ENCODE data around the gene APOO. TPM values are rescaled to one million over a fixed set of nuclear protein-coding genes. Genes with fewer than 3 reads are reported as not detected.

Gene APOO
- total RNA-seq, 1 donor, result 2.0 TPM

DNA sequence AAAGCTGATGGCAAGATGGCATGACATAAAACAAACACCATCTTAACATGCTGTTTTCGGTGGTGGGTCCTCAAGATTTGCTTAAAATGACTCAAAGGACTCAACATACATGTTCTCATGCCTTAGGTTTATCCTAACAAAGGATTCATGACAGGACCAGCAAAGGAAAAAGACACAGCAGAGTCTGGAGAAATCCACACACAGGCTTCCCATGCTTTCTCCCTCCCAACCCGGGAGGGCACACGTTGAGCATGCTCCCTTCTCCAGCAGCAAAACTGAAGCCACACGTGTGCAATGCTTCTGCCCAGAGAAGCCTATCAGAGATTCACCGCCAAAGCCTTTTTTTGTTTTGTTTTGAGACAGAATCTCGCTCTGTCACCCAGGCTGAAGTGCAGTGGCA, 84.9 kb downstream of the APOO start:
- Histone ChIP-seq H3K4me1 (ENCODE audit: insufficient read depth, low read length) (no peaks in the 10 kb centered on the region), H3K27me3 (ENCODE audit: insufficient read depth, low read length) (no peaks in the 10 kb centered on the region), H3K9me3 (ENCODE audit: low read depth, low read length) (no peaks in the 10 kb centered on the region), H3K4me3 (ENCODE audit: low read length) (no peak overlapping the region)

DNA sequence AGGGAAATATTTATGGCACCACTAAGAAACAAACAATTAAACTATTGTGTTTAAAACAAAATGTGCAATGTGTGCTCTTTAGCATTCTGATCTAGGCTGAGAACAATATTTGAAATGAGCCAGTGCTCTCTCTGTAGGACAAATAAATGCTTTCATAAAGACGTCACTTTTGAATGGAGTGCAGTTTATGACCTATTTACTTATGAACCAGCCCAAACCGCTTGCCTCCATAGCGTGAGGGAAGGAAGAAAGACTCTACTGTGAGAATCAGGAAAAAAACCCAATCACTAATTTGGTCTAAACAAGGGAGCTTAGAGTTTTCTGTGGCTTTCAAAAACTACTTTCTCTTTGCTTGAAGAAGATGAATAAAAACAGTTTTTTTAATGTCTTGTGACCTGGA, 85.3 kb downstream of the APOO start:
- Histone ChIP-seq H3K4me3 (ENCODE audit: low read length) (no peak overlapping the region), H3K9me3 (ENCODE audit: low read depth, low read length) (no peaks in the 10 kb centered on the region), H3K4me1 (ENCODE audit: insufficient read depth, low read length) (peaks cover 3% of the 10 kb centered on the region), H3K27me3 (ENCODE audit: insufficient read depth, low read length) (no peaks in the 10 kb centered on the region)

DNA sequence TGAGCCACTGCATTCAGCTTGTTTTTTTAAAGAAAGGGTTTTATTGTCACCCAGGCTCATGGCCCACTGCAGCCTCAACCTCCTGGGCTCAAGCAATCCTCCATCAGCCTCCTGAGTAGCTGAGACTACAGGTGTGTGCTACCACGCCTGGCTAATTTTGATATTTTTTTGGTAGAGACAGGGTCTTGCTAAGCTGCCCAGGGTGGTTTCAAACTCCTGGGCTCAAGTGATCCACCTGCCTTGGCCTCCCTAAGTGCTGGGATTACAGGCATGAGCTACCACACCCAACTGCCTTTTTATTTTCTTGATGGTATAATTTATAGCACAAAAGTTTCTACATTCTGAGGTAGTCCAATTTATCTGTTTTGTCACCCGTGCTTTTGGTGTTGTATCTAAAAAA, 85.9 kb downstream of the APOO start:
- Histone ChIP-seq H3K27me3 (ENCODE audit: insufficient read depth, low read length) (no peaks in the 10 kb centered on the region), H3K4me3 (ENCODE audit: low read length) (no peak overlapping the region), H3K4me1 (ENCODE audit: insufficient read depth, low read length) (peaks cover 8% of the 10 kb centered on the region), H3K9me3 (ENCODE audit: low read depth, low read length) (no peaks in the 10 kb centered on the region)

DNA sequence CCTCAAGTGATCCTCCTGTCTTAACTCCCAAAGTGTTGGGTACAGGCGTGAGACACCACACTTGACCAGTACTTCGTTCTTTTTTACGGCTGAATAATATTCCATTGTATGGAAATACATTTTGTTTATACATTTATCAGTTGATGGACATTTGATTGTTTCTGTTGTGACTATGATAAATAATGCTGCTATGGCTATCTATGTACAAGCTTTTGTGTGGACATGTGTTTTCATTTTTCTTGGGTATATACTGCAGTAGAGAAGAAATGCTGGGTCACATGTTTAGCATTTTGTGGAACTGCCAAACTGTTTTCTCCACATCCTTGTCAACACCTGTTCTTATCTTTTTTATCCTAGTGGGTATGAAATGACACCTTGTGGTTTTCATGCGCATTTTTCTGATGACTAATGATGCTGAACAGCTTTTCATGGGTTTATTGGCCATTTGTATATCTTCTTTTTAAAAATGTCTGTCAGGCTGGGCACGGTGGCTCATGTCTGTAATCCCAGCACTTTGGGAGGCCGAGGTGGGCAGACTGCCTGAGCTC, 87.4 kb downstream of the APOO start:
- Histone ChIP-seq H3K4me3 (ENCODE audit: low read length) (no peak overlapping the region), H3K4me1 (ENCODE audit: insufficient read depth, low read length) (peaks cover 8% of the 10 kb centered on the region), H3K9me3 (ENCODE audit: low read depth, low read length) (no peaks in the 10 kb centered on the region), H3K27me3 (ENCODE audit: insufficient read depth, low read length) (no peaks in the 10 kb centered on the region)

DNA sequence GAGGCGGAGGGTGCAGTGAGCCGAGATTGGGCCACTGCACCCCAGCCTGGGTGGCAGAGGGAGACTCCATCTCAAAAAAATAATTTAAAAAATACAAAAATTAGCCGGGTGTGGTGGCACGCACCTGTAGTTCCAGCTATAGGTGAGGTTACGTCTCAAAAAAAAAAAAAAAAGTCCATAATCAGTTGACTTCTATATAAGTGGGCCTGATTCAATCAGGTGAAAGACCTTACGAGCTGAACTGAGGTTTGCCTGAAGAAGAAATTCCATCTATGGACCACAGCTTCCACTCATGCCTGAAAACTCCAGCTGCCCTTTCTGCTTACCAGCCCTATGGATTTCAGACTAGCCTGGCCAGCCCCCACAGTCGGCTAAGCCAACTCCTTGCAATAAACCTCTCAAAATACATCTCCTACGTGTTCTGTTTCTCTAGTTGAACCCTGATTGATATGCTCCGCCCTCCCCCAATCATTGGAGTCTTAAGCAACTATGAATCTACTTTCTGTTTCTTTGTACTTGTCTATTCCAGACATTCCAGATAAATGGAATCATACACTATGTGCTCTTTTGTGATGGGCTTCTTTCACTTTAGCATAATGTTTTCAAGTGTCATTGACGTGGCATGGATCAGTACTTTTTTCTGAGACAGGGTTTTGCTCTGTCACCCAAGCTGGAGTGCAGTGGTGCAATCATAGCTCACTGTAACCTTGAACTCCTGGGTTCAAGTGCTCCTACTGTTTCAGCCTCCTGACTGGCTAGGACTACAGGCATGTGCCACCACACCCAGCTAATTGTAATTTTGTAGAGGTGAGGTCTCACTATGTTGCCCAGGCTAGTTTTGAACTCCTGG, 88.1 kb downstream of the APOO start:
- no peaks in the 10 kb centered on the region for H3K27me3 ChIP-seq (ENCODE audit: insufficient read depth, low read length)
- H3K4me1 ChIP-seq (ENCODE audit: insufficient read depth, low read length), result peaks cover 8% of the 10 kb centered on the region
- H3K9me3 ChIP-seq (ENCODE audit: low read depth, low read length), result no peaks in the 10 kb centered on the region
- H3K4me3 ChIP-seq (ENCODE audit: low read length), result no peak overlapping the region

- Histone ChIP-seq H3K27me3 (ENCODE audit: insufficient read depth, low read length) (no peaks in the 10 kb centered on the region), H3K4me3 (ENCODE audit: low read length) (no peak overlapping the region), H3K9me3 (ENCODE audit: low read depth, low read length) (no peaks in the 10 kb centered on the region), H3K4me1 (ENCODE audit: insufficient read depth, low read length) (peaks cover 8% of the 10 kb centered on the region)
Measured at GRCh38 chrX:23817979-23818336, 89.8 kb downstream of the APOO start.

GRCh38 chrX:23816179-23816578, 91.6 kb downstream of the APOO start:
- H3K9me3 ChIP-seq (ENCODE audit: low read depth, low read length), result no peaks in the 10 kb centered on the region
- no peaks in the 10 kb centered on the region for H3K27me3 ChIP-seq (ENCODE audit: insufficient read depth, low read length)
- H3K4me1 ChIP-seq (ENCODE audit: insufficient read depth, low read length), result peaks cover 18% of the 10 kb centered on the region
- no peak overlapping the region for H3K4me3 ChIP-seq (ENCODE audit: low read length)

DNA sequence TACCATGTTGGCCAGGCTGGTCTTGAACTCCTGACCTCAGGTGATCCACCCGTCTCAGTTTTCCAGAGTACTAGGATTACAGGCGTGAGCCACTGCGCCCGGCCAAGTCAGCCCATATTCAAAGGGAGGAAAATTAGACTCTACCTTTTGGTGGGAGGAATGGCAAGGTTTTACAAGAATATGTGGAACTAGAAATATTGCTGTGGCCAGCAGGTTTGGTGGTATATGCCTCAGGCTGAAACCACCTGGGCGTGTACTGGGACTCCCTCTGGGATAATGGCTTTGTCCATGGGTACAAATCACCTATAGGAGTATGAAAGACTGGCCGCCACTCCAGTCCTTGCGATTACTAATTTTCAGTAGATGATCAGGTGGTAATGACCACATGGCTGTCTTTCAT, 92.4 kb downstream of the APOO start:
- Histone ChIP-seq H3K4me3 (ENCODE audit: low read length) (no peak overlapping the region), H3K4me1 (ENCODE audit: insufficient read depth, low read length) (peaks cover 18% of the 10 kb centered on the region), H3K9me3 (ENCODE audit: low read depth, low read length) (no peaks in the 10 kb centered on the region), H3K27me3 (ENCODE audit: insufficient read depth, low read length) (no peaks in the 10 kb centered on the region)

DNA sequence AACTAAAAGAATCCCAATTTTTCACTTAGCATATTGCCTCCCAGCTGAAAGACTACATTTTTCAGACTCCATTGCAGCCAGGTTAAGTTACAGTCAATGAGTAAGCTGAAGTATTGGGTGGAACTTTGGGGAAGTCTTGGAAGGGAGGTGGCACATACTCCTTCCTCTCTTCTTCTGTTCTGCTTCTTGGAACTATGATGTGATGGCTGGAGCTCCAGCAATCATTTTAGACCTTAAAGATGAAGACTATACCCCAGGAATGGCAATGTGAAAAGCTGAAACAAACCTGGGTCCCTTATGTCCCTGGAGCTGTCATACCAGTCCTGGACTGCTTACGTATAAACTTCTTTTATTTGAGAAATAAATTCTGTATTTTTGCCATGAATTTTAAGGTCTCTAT, 93.9 kb downstream of the APOO start:
- Histone ChIP-seq H3K27me3 (ENCODE audit: insufficient read depth, low read length) (no peaks in the 10 kb centered on the region), H3K4me1 (ENCODE audit: insufficient read depth, low read length) (peaks cover 21% of the 10 kb centered on the region), H3K4me3 (ENCODE audit: low read length) (no peak overlapping the region), H3K9me3 (ENCODE audit: low read depth, low read length) (no peaks in the 10 kb centered on the region)

- Histone ChIP-seq H3K4me1 (ENCODE audit: insufficient read depth, low read length) (peaks cover 13% of the 10 kb centered on the region), H3K4me3 (ENCODE audit: low read length) (no peak overlapping the region), H3K9me3 (ENCODE audit: low read depth, low read length) (no peaks in the 10 kb centered on the region), H3K27me3 (ENCODE audit: insufficient read depth, low read length) (no peaks in the 10 kb centered on the region)
Measured at GRCh38 chrX:23811656-23812055, 96.1 kb downstream of the APOO start.

DNA sequence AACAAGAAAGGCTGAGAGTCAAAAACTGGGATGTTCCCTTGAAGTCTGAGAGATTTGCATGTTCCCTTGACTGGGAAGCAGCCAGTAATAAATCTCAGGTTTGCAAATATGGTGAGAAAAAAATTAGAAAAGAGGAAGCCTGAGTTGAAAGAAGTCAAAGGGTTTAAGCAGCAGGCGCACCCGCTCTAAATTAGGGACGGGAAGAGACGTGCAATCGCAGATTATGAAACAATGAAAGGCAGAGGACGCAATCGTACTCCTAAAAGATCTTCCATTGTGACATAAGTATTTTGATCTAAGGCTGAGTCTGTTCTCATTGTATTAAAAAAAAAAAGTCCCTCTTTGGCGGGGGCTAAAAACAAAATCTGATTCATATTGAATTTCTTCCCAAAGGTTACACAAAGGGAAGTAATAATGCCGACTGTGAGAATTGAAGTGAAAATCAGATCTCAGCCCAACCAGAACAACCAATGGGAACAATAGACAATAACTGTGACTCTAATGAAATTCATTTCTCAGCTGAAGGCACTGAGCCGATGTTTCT, 96.6 kb downstream of the APOO start:
- H3K9me3 ChIP-seq (ENCODE audit: low read depth, low read length), result no peaks in the 10 kb centered on the region
- no peak overlapping the region for H3K4me3 ChIP-seq (ENCODE audit: low read length)
- H3K4me1 ChIP-seq (ENCODE audit: insufficient read depth, low read length), result peaks cover 13% of the 10 kb centered on the region
- no peaks in the 10 kb centered on the region for H3K27me3 ChIP-seq (ENCODE audit: insufficient read depth, low read length)

GRCh38 chrX:23810279-23810678, 97.5 kb downstream of the APOO start:
- Histone ChIP-seq H3K4me1 (ENCODE audit: insufficient read depth, low read length) (peaks cover 13% of the 10 kb centered on the region), H3K4me3 (ENCODE audit: low read length) (no peak overlapping the region), H3K9me3 (ENCODE audit: low read depth, low read length) (no peaks in the 10 kb centered on the region), H3K27me3 (ENCODE audit: insufficient read depth, low read length) (no peaks in the 10 kb centered on the region)

GRCh38 chrX:23805389-23805788, 102.3 kb downstream of the APOO start:
- no peak overlapping the region for H3K4me3 ChIP-seq (ENCODE audit: low read length)
- H3K9me3 ChIP-seq (ENCODE audit: low read depth, low read length), result no peaks in the 10 kb centered on the region
- H3K4me1 ChIP-seq (ENCODE audit: insufficient read depth, low read length), result peaks cover 26% of the 10 kb centered on the region
- H3K27me3 ChIP-seq (ENCODE audit: insufficient read depth, low read length), result no peaks in the 10 kb centered on the region

- no peaks in the 10 kb centered on the region for H3K27me3 ChIP-seq (ENCODE audit: insufficient read depth, low read length)
- peaks cover 23% of the 10 kb centered on the region for H3K4me1 ChIP-seq (ENCODE audit: insufficient read depth, low read length)
- no peak overlapping the region for H3K4me3 ChIP-seq (ENCODE audit: low read length)
- H3K9me3 ChIP-seq (ENCODE audit: low read depth, low read length), result no peaks in the 10 kb centered on the region
Measured at GRCh38 chrX:23804578-23804977, 103.2 kb downstream of the APOO start.

- H3K4me1 ChIP-seq (ENCODE audit: insufficient read depth, low read length), result peaks cover 23% of the 10 kb centered on the region
- no peak overlapping the region for H3K4me3 ChIP-seq (ENCODE audit: low read length)
- no peaks in the 10 kb centered on the region for H3K9me3 ChIP-seq (ENCODE audit: low read depth, low read length)
- no peaks in the 10 kb centered on the region for H3K27me3 ChIP-seq (ENCODE audit: insufficient read depth, low read length)
Measured at GRCh38 chrX:23803931-23804381, 103.8 kb downstream of the APOO start.

GRCh38 chrX:23802431-23802830, 105.3 kb downstream of the APOO start:
- Histone ChIP-seq H3K9me3 (ENCODE audit: low read depth, low read length) (no peaks in the 10 kb centered on the region), H3K4me1 (ENCODE audit: insufficient read depth, low read length) (peaks cover 23% of the 10 kb centered on the region), H3K4me3 (ENCODE audit: low read length) (no peak overlapping the region), H3K27me3 (ENCODE audit: insufficient read depth, low read length) (no peaks in the 10 kb centered on the region)
